WTC11 (cell line): Measurements from ENCODE around the gene DAB1. TPM values are rescaled to one million over a fixed set of nuclear protein-coding genes. Genes with fewer than 3 reads are reported as not detected.
A peak's percentile ranks its signal among the peaks of the same experiment; 100 is the strongest.

Source experiments
- ATAC-seq: fragments of 200-7000 bp; cut with Tn5 transposase; 2 replicates; pipeline ENCODE4 v1.10.0; 2021; ENCODE audit warnings: mild to moderate bottlenecking, moderate library complexity
- CTCF ChIA-PET: fragments of 300-600 bp; sonication (Branson Sonifier 250); formaldehyde crosslinking; loops from one replicate; lab custom pipeline; 2021; ENCODE audit warnings: antibody characterized with exemption; lab: Charles Lee
- POLR2A ChIA-PET: fragments of 350-600 bp; sonication (Branson Sonifier 250); formaldehyde crosslinking; loops from one replicate; lab custom pipeline; 2021; ENCODE audit warnings: antibody characterized with exemption; lab: Charles Lee
- DNase-seq: peaks from one replicate; pipeline ENCODE4 v3.0.0; 2021; ENCODE audit warnings: low spot score
- H3K27ac Mint-ChIP-seq: 2 replicates; pipeline ENCODE4 v1.8.0; 2021; ENCODE audit warnings: mixed read lengths
- H3K27me3 Mint-ChIP-seq: 2 replicates; pipeline ENCODE4 v1.8.0; 2021; ENCODE audit warnings: low read depth, mild to moderate bottlenecking, moderate library complexity, mixed read lengths
- H3K36me3 Mint-ChIP-seq: 2 replicates; pipeline ENCODE4 v1.8.0; 2021; ENCODE audit warnings: mixed read lengths
- H3K4me1 Mint-ChIP-seq: 2 replicates; pipeline ENCODE4 v1.8.0; 2022; ENCODE audit warnings: mixed read lengths
- H3K4me3 Mint-ChIP-seq: 2 replicates; pipeline ENCODE4 v1.8.0; 2021; ENCODE audit warnings: mild to moderate bottlenecking, moderate library complexity, mixed read lengths
- H3K9me3 Mint-ChIP-seq: 2 replicates; pipeline ENCODE4 v1.8.0; 2021; ENCODE audit warnings: mixed read lengths
- IRF2 ChIP-seq: sonication (generic); formaldehyde crosslinking; IDR thresholded peaks from 2 replicates; pipeline ENCODE4 v1.8.0; 2022; ENCODE audit warnings: low read depth, missing genetic modification reagents, borderline replicate concordance
- MAX ChIP-seq: sonication (generic); formaldehyde crosslinking; IDR thresholded peaks from 2 replicates; pipeline ENCODE4 v1.8.0; 2022; ENCODE audit warnings: mild to moderate bottlenecking, missing genetic modification reagents
- MYBL2 ChIP-seq: sonication (generic); formaldehyde crosslinking; IDR thresholded peaks from 2 replicates; pipeline ENCODE4 v1.8.1; 2023; ENCODE audit warnings: mild to moderate bottlenecking, moderate library complexity, missing genetic modification reagents
- SMAD4 ChIP-seq: sonication (generic); formaldehyde crosslinking; IDR thresholded peaks from 2 replicates; pipeline ENCODE4 v1.8.0; 2022; ENCODE audit warnings: mild to moderate bottlenecking, missing genetic modification reagents
- SP1 ChIP-seq: sonication (generic); formaldehyde crosslinking; conservative IDR thresholded peaks from 2 replicates; pipeline ENCODE4 v1.8.1; 2022; ENCODE audit warnings: missing genetic modification reagents
- TEAD1 ChIP-seq: sonication (generic); formaldehyde crosslinking; IDR thresholded peaks from 2 replicates; pipeline ENCODE4 v1.8.0; 2022; ENCODE audit warnings: mild to moderate bottlenecking, missing genetic modification reagents
- TP53 ChIP-seq: sonication (generic); formaldehyde crosslinking; IDR thresholded peaks from 2 replicates; pipeline ENCODE4 v1.8.1; 2023; ENCODE audit warnings: mild to moderate bottlenecking, missing genetic modification reagents
- ZBTB21 ChIP-seq: sonication (generic); formaldehyde crosslinking; IDR thresholded peaks from 2 replicates; pipeline ENCODE4 v1.8.1; 2023; ENCODE audit warnings: mild to moderate bottlenecking, missing genetic modification reagents, borderline replicate concordance
- ZNF232 ChIP-seq: sonication (generic); formaldehyde crosslinking; IDR thresholded peaks from 2 replicates; pipeline ENCODE4 v1.8.0; 2022; ENCODE audit warnings: mild to moderate bottlenecking, missing genetic modification reagents
- total RNA-seq: library from RNA; stranded (reverse); gene quantifications from 3 replicates; pipeline ENCODE4 v1.2.3, GENCODE V29; 2021
- TF ChIP-seq, protein P1 (sequence below): sonication (generic); formaldehyde crosslinking; IDR thresholded peaks from 2 replicates; pipeline ENCODE4 v1.8.0; 2023; ENCODE audit warnings: missing genetic modification reagents, mild to moderate bottlenecking, borderline replicate concordance
- TF ChIP-seq, protein P2 (sequence below): sonication (generic); formaldehyde crosslinking; IDR thresholded peaks from 2 replicates; pipeline ENCODE4 v1.8.0; 2022; ENCODE audit warnings: missing genetic modification reagents
- TF ChIP-seq, protein P3 (sequence below): sonication (generic); formaldehyde crosslinking; IDR thresholded peaks from 2 replicates; pipeline ENCODE4 v1.8.0; 2023; ENCODE audit warnings: mild to moderate bottlenecking, missing genetic modification reagents
- TF ChIP-seq, protein P4 (sequence below): sonication (generic); formaldehyde crosslinking; IDR thresholded peaks from 2 replicates; pipeline ENCODE4 v1.8.1; 2023; ENCODE audit warnings: mild to moderate bottlenecking, missing genetic modification reagents

Gene DAB1
- total RNA-seq, 1 experiment from 2014 or later = 10.7 TPM

- CTCF ChIA-PET = interaction anchor here (0.6 to 1.8 kb wide), 13 partner anchors 11 to 302 kb away, joined by 3 to 9 read pairs (median 3); no protein-coding TSS in a partner anchor
- H3K4me1 Mint-ChIP-seq = peaks cover 32% of the 10 kb centered on the region
Observed at GRCh38 chr1:57422271-57423134, 1.4 kb downstream of the DAB1 start.

More at GRCh38 chr1:57422271-57423134, 1.4 kb downstream of the DAB1 start:
- H3K4me3 Mint-ChIP-seq = peak overlapping the region; percentile 93
- H3K9me3 Mint-ChIP-seq = 0 out of 2 replicates have a peak, but pooled peaks cover 3% of the 10 kb centered on the region
- peaks cover 35% of the 10 kb centered on the region for H3K27me3 Mint-ChIP-seq
- DNase-seq (peak; percentile 62), ATAC-seq (peak; percentile 31)
- POLR2A ChIA-PET = interaction anchor here (0.7 to 1.0 kb wide), 2 partner anchors 14 kb away, joined by 4 to 5 read pairs; no protein-coding TSS in a partner anchor
- peak overlapping the region; percentile 94 for H3K27ac Mint-ChIP-seq
- TF ChIP-seq SMAD4 (CRISPR knock-in tag) = 0 out of 2 replicates have a peak, but pooled peaks have one; percentile 34
- TF ChIP-seq ZBTB21 (CRISPR knock-in tag) = no peak
- 0 out of 2 replicates have a peak, but pooled peaks have one; percentile 17 for TF ChIP-seq SP1 (CRISPR knock-in tag)
- TF ChIP-seq, protein P1, sequence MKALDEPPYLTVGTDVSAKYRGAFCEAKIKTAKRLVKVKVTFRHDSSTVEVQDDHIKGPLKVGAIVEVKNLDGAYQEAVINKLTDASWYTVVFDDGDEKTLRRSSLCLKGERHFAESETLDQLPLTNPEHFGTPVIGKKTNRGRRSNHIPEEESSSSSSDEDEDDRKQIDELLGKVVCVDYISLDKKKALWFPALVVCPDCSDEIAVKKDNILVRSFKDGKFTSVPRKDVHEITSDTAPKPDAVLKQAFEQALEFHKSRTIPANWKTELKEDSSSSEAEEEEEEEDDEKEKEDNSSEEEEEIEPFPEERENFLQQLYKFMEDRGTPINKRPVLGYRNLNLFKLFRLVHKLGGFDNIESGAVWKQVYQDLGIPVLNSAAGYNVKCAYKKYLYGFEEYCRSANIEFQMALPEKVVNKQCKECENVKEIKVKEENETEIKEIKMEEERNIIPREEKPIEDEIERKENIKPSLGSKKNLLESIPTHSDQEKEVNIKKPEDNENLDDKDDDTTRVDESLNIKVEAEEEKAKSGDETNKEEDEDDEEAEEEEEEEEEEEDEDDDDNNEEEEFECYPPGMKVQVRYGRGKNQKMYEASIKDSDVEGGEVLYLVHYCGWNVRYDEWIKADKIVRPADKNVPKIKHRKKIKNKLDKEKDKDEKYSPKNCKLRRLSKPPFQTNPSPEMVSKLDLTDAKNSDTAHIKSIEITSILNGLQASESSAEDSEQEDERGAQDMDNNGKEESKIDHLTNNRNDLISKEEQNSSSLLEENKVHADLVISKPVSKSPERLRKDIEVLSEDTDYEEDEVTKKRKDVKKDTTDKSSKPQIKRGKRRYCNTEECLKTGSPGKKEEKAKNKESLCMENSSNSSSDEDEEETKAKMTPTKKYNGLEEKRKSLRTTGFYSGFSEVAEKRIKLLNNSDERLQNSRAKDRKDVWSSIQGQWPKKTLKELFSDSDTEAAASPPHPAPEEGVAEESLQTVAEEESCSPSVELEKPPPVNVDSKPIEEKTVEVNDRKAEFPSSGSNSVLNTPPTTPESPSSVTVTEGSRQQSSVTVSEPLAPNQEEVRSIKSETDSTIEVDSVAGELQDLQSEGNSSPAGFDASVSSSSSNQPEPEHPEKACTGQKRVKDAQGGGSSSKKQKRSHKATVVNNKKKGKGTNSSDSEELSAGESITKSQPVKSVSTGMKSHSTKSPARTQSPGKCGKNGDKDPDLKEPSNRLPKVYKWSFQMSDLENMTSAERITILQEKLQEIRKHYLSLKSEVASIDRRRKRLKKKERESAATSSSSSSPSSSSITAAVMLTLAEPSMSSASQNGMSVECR (CRISPR knock-in tag) = peak; percentile 87; the same call in 1 of the 2 replicates
- 0 out of 2 replicates have a peak, but pooled peaks have one; percentile 43 for TF ChIP-seq ZNF232 (CRISPR knock-in tag)
- peak; percentile 41; the same call in 1 of the 2 replicates for TF ChIP-seq TEAD1 (CRISPR knock-in tag)
- peak; percentile 37; the same call in 1 of the 2 replicates for TF ChIP-seq TP53 (CRISPR knock-in tag)
- TF ChIP-seq, protein P2, sequence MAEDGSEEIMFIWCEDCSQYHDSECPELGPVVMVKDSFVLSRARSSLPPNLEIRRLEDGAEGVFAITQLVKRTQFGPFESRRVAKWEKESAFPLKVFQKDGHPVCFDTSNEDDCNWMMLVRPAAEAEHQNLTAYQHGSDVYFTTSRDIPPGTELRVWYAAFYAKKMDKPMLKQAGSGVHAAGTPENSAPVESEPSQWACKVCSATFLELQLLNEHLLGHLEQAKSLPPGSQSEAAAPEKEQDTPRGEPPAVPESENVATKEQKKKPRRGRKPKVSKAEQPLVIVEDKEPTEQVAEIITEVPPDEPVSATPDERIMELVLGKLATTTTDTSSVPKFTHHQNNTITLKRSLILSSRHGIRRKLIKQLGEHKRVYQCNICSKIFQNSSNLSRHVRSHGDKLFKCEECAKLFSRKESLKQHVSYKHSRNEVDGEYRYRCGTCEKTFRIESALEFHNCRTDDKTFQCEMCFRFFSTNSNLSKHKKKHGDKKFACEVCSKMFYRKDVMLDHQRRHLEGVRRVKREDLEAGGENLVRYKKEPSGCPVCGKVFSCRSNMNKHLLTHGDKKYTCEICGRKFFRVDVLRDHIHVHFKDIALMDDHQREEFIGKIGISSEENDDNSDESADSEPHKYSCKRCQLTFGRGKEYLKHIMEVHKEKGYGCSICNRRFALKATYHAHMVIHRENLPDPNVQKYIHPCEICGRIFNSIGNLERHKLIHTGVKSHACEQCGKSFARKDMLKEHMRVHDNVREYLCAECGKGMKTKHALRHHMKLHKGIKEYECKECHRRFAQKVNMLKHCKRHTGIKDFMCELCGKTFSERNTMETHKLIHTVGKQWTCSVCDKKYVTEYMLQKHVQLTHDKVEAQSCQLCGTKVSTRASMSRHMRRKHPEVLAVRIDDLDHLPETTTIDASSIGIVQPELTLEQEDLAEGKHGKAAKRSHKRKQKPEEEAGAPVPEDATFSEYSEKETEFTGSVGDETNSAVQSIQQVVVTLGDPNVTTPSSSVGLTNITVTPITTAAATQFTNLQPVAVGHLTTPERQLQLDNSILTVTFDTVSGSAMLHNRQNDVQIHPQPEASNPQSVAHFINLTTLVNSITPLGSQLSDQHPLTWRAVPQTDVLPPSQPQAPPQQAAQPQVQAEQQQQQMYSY (CRISPR knock-in tag) = 0 out of 2 replicates have a peak, but pooled peaks have one; percentile 5
- TF ChIP-seq MAX (CRISPR knock-in tag) = peak; percentile 55; the same call in 1 of the 2 replicates
- TF ChIP-seq MYBL2 (CRISPR knock-in tag) = 0 out of 2 replicates have a peak, but pooled peaks have one; percentile 27
- TF ChIP-seq IRF2 (CRISPR knock-in tag) = no peak
- TF ChIP-seq, protein P3, sequence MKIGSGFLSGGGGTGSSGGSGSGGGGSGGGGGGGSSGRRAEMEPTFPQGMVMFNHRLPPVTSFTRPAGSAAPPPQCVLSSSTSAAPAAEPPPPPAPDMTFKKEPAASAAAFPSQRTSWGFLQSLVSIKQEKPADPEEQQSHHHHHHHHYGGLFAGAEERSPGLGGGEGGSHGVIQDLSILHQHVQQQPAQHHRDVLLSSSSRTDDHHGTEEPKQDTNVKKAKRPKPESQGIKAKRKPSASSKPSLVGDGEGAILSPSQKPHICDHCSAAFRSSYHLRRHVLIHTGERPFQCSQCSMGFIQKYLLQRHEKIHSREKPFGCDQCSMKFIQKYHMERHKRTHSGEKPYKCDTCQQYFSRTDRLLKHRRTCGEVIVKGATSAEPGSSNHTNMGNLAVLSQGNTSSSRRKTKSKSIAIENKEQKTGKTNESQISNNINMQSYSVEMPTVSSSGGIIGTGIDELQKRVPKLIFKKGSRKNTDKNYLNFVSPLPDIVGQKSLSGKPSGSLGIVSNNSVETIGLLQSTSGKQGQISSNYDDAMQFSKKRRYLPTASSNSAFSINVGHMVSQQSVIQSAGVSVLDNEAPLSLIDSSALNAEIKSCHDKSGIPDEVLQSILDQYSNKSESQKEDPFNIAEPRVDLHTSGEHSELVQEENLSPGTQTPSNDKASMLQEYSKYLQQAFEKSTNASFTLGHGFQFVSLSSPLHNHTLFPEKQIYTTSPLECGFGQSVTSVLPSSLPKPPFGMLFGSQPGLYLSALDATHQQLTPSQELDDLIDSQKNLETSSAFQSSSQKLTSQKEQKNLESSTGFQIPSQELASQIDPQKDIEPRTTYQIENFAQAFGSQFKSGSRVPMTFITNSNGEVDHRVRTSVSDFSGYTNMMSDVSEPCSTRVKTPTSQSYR (CRISPR knock-in tag) = peak; percentile 92
- TF ChIP-seq, protein P4, sequence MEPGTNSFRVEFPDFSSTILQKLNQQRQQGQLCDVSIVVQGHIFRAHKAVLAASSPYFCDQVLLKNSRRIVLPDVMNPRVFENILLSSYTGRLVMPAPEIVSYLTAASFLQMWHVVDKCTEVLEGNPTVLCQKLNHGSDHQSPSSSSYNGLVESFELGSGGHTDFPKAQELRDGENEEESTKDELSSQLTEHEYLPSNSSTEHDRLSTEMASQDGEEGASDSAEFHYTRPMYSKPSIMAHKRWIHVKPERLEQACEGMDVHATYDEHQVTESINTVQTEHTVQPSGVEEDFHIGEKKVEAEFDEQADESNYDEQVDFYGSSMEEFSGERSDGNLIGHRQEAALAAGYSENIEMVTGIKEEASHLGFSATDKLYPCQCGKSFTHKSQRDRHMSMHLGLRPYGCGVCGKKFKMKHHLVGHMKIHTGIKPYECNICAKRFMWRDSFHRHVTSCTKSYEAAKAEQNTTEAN (CRISPR knock-in tag) = no peak; the same call in 1 of the 2 replicates
- no peaks in the 10 kb centered on the region for H3K36me3 Mint-ChIP-seq
